ENCODE measurements around the gene ADAM22.
"Not testable (repeated sequence)": the region's sequence is repeated elsewhere in the genome, so short reads cannot be mapped to it uniquely, and the experiment has no call there.

ADAM22 gene, protein sequence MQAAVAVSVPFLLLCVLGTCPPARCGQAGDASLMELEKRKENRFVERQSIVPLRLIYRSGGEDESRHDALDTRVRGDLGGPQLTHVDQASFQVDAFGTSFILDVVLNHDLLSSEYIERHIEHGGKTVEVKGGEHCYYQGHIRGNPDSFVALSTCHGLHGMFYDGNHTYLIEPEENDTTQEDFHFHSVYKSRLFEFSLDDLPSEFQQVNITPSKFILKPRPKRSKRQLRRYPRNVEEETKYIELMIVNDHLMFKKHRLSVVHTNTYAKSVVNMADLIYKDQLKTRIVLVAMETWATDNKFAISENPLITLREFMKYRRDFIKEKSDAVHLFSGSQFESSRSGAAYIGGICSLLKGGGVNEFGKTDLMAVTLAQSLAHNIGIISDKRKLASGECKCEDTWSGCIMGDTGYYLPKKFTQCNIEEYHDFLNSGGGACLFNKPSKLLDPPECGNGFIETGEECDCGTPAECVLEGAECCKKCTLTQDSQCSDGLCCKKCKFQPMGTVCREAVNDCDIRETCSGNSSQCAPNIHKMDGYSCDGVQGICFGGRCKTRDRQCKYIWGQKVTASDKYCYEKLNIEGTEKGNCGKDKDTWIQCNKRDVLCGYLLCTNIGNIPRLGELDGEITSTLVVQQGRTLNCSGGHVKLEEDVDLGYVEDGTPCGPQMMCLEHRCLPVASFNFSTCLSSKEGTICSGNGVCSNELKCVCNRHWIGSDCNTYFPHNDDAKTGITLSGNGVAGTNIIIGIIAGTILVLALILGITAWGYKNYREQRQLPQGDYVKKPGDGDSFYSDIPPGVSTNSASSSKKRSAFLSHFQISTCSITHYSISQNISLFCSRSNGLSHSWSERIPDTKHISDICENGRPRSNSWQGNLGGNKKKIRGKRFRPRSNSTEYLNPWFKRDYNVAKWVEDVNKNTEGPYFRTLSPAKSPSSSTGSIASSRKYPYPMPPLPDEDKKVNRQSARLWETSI

GRCh38 chr7:87933953-87934698 lies at the start of gene ADAM22:
TSS of gene ADAM22 (plus strand) at chr7:87934251. CDS start at chr7:87934466, 215 bp downstream.
- peak; percentile 61 for DNase-seq

DNA sequence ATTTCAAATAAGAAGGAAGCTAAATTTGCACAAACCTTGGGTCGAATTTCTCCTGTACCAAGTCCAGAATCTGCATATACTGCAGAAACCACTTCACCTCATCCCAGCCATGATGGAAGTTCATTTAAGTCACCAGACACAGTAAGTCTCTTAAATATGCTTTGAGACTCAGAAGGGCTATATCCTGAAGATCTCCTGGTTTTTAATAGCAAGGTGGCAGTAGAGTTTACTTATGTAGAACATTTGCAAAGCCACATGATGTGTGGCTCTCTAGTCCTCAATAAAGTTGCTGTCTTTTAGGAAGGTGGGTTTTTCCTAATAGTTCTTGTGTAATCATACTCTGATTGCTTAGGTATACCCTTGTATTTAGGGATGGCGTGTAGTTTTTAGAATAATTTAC lies 49.0 kb upstream of the ADAM22 start:
- no peak for DNase-seq

DNA sequence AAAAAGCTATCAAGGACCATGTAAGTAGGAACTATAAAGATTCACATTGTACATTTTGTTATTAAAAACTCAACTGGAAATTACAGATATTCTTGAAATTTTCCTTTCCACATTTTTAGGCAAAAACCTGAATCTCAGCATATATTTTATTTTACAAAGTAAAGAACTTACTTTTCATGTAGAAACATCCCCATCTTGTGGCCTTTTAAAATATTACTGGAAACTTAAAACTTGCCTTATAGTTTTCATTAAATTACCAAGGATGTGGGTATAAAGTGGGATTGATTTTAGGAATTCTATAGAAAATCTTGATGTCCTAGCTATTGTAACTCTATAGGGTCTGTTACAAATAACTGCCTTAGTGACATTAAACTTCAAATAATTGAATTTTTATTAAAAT lies 47.2 kb upstream of the ADAM22 start:
- DNase-seq: peak; percentile 25

DNA sequence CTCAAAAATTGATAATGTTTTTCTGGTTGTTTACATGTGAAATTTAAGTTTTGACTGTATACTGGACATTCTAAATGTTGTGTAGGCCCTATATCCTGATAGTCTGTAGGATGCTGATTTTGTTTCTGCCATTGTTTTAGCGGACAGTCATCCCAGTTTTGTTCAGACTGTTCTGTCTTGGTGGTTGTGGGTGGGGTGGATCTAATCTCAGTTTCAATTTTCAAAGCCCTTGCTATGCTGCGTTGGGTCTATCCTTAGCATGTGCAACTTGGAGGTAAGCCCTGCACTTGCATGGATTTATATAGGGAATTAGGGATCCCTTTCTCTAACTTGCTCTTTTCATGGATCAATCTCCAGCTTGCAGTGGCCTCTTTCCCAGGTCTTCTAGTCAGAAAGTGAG lies 38.7 kb upstream of the ADAM22 start:
- DNase-seq: no peak

- no peak for DNase-seq
These were observed 34.8 kb upstream of the ADAM22 start for GRCh38 chr7:87899255-87899654.

DNA sequence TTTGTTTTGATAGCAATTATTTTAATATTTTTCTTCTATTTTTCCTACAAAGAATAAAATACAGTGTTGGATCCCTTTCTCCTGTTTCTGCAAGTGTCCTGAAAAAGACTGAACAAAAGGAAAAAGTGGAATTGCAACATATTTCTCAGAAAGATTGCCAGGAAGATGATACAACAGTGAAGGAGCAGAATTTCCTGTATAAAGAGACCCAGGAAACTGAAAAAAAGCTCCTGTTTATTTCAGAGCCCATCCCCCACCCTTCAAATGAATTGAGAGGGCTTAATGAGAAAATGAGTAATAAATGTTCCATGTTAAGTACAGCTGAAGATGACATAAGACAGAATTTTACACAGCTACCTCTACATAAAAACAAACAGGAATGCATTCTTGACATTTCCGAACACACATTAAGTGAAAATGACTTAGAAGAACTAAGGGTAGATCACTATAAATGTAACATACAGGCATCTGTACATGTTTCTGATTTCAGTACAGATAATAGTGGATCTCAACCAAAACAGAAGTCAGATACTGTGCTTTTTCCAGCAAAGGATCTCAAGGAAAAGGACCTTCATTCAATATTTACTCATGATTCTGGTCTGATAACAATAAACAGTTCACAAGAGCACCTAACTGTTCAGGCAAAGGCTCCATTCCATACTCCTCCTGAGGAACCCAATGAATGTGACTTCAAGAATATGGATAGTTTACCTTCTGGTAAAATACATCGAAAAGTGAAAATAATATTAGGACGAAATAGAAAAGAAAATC lies 26.7 kb upstream of the ADAM22 start:
- not testable (repeated sequence) for DNase-seq

DNA sequence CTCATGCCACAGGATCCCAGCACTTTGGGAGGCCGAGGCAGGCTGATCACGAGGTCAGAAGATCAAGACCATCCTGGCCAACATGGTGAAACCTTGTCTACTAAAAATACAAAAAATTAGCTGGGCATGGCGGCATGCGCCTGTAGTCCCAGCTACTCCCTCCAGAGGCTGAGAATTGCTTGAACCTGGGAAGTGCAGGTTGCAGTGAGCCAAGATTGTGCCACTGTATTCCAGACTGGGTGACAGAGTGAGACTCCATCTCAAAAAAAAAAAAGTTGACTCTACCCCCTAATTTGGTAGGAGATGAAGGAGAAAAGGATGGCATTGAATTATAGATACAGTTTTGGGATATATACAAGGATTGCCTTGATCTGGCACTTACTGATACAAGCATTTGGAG lies 25.2 kb upstream of the ADAM22 start:
- DNase-seq: not testable (repeated sequence)

- DNase-seq: no peak
These were observed 21.9 kb upstream of the ADAM22 start for GRCh38 chr7:87912121-87912520.

DNA sequence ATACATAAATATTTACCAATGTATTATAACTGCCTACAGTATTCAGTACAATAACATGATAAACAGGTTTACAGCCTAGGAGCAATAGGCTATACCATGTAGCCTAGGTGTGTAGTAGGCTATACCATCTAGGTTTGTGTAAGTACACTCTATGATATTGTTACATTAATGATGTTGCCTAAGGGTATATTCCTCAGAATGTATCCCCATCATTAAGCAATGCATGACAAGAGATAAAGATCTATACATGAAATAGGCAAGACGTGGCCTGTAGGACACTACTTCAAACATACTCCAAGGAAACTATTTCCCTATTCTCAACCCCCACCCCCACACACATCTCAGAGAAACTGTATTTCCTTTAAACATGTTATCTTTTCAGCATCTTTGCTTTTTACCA lies 15.3 kb upstream of the ADAM22 start:
- no peak for DNase-seq

DNA sequence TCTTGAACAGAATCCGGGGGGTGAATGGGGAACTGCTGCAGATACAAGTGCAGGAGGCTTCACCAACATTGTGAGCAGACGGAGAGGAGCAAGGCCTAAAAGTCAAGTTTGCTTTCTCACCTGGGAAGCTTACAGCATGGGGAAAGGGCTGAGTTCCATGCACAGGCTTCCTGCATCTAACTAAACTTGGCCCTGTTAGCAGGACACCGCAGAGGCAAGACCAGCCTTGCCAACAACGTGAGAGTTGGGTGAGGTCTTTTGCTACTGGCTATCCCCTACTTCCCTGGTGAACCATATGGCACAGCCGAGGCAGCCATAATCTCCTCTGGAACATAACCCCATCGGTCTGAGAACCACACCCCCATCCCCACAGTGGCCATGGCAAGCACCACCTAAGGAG lies 14.2 kb upstream of the ADAM22 start:
- no peak for DNase-seq

DNA sequence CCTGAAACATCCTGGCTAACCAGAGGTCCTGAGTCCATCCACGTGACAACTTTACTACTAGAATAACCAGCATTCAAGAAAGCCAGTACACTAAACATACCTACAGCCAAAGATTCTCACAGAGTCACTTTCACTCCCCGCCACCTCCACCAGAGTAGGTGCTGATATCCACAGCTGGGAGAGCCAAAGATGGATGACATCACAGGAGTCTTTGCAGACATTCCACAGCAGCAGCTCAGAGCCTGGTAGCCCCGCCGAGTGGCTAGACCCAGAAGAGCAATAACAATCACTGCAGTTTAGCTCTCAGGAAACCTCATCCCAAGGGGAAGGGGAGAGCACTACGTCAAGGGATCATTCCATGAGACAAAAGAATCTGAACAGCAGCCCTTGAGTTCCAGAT lies 13.5 kb upstream of the ADAM22 start:
- no peak for DNase-seq

GRCh38 chr7:87922759-87923395 lies 11.2 kb upstream of the ADAM22 start:
- DNase-seq: not testable (repeated sequence)

DNA sequence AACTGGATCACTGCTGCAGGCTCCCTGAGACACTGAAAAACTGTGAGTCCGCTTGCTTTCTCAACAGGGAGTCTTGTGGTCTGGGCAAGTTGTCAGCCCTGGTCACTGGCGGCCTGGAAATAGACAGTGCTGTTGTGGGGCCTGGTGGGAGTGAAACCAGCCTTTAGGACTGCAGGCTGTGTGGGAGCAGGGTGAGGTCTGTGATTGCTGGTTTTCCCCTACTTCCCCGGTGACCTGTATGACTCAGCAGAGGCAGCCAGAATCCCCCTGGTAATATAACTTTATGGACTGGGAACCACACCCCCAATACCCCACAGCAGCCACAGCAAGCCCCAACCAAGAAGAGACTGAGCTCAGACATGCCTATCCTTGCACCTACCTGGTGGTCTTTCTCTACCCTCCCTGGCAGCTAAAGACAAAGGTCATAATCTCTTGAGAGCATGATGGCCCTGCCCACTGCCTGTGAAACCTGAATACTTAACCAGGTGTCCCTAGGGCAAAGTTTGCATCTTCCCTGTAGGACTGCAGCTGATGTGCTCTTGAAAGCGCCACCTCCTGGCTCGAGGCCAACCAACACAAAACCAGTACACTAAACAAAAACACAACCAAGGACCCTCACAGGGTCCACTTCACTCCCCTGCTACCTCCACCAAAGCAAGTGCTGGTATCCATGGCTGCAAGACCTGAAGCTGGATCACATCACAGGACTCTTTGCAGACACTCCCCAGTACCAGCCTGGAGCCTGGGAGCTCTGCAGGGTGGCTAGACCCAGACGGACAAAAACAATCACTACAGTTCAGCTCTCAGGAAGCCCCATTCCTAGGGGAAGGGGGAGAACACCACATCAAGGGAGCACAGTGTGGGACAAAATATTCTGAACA lies 7.2 kb upstream of the ADAM22 start:
- DNase-seq: no peak

DNA sequence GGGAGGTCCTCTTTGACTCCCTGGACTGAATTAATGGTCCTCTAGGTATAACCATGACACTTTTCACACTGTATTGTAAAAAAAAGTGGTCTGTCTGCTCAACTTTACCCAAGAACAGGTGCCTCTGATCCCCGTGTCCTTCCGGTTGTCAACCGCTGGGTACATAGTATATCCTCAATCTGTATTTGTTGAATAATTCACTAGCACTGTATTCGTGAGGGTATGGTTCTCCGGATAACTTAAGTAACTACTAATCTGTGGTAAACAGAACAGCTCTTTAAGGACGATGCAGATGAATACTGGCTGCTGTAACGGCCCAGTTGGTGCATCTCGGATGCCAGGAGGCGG lies 472 bp upstream of the ADAM22 start:
- no peak for DNase-seq

GRCh38 chr7:87934699-87935383 lies 790 bp downstream of the ADAM22 start:
- DNase-seq: no peak

DNA sequence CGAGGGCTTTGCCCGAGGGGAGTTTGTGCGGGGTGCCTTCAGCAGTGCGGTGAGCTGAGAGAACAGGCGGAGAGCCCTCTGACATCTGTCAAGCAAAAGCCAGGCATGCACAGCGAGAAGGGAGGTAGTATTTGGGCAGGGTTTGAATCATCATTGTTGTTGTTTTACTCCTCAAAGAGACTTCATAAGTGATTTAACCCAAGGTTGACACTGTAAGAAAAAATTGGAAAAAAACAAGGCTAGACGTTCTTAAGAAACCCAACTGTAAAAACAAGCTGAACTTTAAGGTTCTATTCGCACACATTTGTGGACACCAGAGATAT lies 1.3 kb downstream of the ADAM22 start:
- DNase-seq: no peak

DNA sequence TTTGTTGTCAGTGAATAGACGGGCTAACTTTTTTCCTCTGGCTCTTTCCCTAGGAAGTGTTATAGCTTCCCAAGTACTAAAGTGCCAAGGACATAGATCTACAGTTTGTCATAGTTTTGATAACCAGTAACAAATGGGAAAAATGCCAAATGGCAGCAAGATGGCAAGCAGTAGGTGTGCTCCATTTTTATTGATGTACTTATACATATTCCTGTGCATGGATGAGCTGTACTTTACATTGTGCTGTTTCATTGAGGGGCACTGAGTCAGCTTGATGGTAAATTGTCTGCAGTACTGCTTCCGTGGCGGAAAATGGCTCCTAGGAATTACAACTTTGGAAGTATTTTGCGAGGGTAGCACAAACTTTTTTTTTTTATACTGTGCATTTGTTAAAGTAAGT lies 7.1 kb downstream of the ADAM22 start:
- DNase-seq: no peak

GRCh38 chr7:87944547-87944946 lies 10.5 kb downstream of the ADAM22 start:
- DNase-seq: no peak

DNA sequence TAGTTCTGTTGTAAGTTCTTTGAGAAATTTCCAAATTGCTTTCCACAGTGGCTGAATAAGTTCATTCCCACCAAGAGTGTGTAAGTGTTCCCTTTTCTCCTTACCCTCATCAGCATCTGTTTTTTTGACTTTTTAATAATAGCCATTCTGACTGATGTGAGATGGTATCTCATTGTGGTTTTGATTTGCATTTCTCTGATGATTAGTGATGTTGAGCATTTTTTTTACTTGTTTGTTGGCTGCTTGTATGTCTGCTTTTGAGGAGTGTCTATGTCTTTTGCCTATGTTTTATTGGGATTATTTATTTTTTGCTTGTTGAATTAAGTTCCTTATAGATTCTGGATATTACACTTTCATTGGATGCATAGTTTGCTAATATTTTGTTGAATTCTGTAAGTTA lies 11.9 kb downstream of the ADAM22 start:
- DNase-seq: not testable (repeated sequence)

DNA sequence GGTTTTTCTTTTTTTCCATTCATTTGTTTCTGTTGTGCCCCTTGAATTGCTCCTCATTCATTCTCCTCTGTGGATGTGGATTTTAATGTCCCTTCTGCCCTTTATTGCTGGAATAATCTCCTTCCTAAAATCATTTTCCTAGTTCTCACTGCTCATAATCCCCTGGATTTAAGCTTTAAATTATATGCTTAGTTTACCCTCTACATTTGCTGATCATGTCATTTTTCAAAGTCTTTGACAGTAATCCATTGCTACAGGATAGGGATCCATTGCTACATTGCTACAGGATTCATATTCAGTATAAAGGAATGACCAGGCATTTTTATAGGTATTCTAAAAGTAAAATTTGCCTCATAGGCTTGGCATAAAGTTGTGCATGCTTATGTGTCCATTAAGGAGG lies 14.3 kb downstream of the ADAM22 start:
- DNase-seq: no peak
